GM18951 (cell line): ENCODE data around the gene HNRNPLL.
"Not testable (repeated sequence)": the region's sequence is repeated elsewhere in the genome, so short reads cannot be mapped to it uniquely, and the experiment has no call there.

Experiments used
- POLR2A ChIP-seq: IDR thresholded peaks from 4 replicates; pipeline ENCODE4 v1.6.1; 2011; ENCODE audit warnings: mild to moderate bottlenecking; ENCODE audit not compliant: insufficient read length, insufficient read depth; ENCODE audit errors: extremely low read depth
- in situ Hi-C: fragments of 300-500 bp; cut with MboI; formaldehyde crosslinking; loops from one replicate; pipeline ENCODE4 v1.12.0; 2022; ENCODE audit warnings: low sequenced_read_pairs, mixed read lengths, inconsistent platforms; ENCODE audit not compliant: unreplicated experiment

Gene HNRNPLL

GRCh38 chr2:38546585-38546984 is 56.1 kb downstream of the HNRNPLL start:
- in situ Hi-C loops: no loop called here
- no peak for TF ChIP-seq POLR2A

GRCh38 chr2:38546064-38546463 is 56.7 kb downstream of the HNRNPLL start:
- in situ Hi-C loops: no loop called here
- TF ChIP-seq POLR2A: no peak

GRCh38 chr2:38542248-38542631 is 60.5 kb downstream of the HNRNPLL start:
- in situ Hi-C loops: not testable (repeated sequence)

GRCh38 chr2:38540580-38541286 is 62.0 kb downstream of the HNRNPLL start:
- in situ Hi-C loops: no loop called here
- TF ChIP-seq POLR2A: no peak

- TF ChIP-seq POLR2A: no peak
- in situ Hi-C loops: no loop called here
Measured at GRCh38 chr2:38539086-38539485, 63.6 kb downstream of the HNRNPLL start.

DNA sequence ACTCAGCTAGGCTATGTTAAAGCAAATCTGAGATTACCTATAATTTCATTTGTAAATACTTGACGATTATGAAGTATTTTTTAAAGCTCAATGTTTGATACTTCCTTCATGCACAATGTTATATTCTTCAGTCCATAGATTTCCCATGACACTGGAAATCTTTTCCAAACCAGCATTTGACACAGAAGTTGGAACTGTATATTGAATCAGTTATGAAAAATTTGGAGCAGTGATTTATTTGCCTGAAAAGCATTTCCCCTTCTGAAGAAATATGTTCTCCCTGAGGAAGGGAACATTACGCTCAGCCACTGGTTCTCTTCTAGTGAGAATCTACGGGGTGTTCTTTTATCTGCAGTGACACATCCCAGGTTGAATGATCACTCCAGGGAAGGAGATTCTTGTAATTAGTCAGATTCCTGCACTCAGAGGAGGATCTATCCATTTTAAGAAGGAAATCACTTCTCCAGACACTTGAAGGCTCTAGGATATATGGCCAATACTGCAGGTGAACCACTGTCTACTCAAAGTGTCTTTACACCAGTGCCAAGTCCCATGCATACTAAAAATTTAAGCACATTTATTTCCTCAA is 64.7 kb downstream of the HNRNPLL start:
- no peak for TF ChIP-seq POLR2A
- in situ Hi-C loops: no loop called here

DNA sequence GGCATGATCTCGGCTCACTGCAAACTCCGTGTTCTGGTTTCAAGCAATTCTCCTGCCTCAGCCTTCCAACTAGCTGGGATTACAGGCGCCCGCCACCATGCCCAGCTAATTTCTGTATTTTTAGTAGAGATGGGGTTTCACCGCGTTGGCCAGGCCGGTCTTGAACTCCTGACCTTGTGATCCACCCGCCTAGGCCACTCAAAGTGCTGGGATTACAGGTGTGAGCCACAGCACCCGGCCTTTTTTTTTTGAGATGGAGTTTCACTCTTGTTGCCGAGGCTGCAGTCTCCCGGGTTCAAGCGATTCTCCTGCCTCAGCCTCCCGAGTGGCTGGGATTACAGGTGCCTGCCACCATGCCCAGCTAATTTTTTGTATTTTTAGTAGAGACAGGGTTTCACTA is 65.4 kb downstream of the HNRNPLL start:
- in situ Hi-C loops: not testable (repeated sequence)

DNA sequence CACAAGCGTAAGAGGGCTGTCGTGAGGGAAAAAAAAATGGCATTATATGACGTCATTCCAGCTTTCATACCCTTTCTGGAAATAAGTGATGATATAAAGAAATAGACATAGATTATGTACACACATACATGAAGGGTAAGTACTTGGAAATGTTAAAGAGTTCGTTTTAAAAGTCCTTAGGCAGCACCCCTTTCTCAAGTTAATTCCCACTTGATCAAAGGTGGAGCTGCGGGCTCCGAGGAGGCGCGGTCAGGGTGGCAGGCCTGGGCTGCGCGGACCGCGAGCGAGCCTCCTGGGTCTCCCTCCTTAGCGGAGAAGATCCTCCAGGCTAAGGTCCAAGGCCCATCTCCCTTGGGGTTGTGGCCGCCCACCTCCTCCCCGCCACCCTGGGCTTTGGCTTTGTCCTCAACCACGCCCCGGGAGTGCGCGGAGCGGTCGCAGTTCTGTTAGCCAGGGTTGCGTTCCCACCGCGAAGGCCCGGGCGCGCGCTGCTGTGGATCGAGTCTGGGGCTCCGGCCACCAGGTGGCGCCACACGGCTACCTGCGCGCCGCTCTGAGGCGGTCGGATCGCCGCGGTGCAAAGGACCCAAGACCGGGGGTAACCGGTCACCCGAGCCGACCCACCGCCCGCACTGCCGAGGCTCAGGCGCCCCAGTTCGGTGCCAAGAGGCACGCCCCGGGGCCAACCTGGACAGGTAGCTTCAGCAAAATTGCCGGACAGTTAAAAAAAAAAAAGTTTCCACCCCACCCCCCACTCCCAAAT is 66.8 kb downstream of the HNRNPLL start:
- in situ Hi-C loops: no loop called here

DNA sequence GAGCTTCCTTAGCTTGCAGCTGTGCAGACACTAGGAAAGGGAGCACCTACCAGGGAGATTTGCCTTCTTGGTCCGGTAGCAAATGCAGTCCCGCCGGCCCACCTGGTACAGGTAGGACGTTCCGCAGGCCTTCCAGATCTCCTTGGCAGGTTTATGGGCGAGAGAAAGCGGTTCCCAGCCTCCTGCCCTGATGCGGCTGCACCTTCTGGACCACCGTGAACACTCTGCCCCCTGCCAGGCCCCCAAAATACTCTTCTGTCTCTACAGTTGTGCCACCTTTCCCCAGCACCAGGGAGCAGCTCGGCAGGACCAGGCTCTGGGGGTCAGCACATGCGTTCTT is 67.4 kb downstream of the HNRNPLL start:
- no peak for TF ChIP-seq POLR2A
- in situ Hi-C loops: no loop called here

More for the DNA sequence above, 66.8 kb downstream of the HNRNPLL start:
- no peak for TF ChIP-seq POLR2A

GRCh38 chr2:38534746-38535403 is 67.9 kb downstream of the HNRNPLL start:
- in situ Hi-C loops: no loop called here
- TF ChIP-seq POLR2A: no peak

- in situ Hi-C loops: no loop called here
- no peak for TF ChIP-seq POLR2A
Measured at GRCh38 chr2:38533757-38534545, 68.8 kb downstream of the HNRNPLL start.

DNA sequence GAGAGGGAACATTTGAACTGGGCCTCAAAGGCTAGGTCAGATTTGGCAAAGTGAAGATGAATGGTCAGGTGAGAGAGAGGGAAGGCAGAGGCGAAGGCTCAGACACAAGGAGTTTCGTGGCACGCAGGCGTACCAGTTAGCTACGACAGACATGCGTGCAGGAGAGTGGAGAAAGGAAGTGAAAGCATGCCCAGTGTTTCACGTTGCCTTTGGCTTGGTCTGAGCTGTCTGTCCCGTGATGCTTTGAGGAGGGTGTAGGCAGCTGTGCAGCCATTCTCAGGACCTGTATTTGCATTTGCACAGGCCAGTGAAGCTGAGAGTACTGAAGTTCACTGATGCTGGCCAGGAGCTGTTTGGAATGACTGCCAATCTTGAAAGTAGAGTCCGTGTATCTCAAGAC is 69.5 kb downstream of the HNRNPLL start:
- in situ Hi-C loops: no loop called here
- TF ChIP-seq POLR2A: no peak

- in situ Hi-C loops: no loop called here
- TF ChIP-seq POLR2A: no peak
Measured at GRCh38 chr2:38532366-38532765, 70.4 kb downstream of the HNRNPLL start.
